Ramos (cell line): ENCODE measurements around the gene EYS.
"Not testable (repeated sequence)": the region's sequence is repeated elsewhere in the genome, so short reads cannot be mapped to it uniquely, and the experiment has no call there.

Source experiments
- in situ Hi-C: fragments of 300-500 bp; cut with MboI; formaldehyde crosslinking; loops from one replicate; pipeline ENCODE4 v1.14.3; 2022; ENCODE audit warnings: low sequenced_read_pairs; ENCODE audit not compliant: unreplicated experiment

Gene EYS

DNA sequence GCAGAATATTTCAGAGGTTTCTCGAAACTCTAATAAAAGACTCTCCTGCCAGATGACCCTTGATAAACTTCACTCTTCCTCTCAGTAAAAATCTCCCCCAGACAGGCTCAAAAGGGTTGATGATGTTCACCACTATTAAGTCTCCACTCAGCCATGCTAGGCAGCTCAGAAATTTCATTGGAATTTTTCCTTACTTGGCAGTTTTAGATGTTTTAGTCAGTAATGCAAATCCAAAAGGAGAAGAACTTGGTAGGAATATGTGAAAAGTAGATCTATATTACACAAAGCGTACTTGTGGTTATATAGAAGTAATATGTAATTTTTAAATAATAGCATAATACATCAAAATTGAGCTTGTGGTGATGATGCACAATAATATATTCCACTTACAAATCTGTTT lies 1738.4 kb downstream of the EYS start:
- in situ Hi-C loops, result no loop called here

DNA sequence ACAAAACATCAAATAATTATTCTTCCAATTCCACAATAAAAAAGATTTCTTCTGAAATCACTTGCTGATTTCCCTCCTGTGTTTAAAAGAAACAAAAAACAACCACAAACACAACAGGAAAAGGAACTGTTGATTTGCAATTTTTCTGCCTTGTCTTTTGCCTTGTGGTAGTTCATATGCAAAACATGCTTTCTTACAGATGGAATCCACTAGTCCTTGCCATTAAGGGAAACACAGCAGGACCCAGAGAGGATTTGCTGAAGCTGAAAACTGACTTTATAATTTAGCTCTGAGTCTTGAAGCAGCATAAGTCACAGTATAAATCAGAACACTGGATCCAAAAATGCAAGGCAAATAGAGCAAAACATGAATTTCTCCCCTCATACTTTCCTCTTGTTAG lies 1742.7 kb downstream of the EYS start:
- in situ Hi-C loops, result no loop called here

DNA sequence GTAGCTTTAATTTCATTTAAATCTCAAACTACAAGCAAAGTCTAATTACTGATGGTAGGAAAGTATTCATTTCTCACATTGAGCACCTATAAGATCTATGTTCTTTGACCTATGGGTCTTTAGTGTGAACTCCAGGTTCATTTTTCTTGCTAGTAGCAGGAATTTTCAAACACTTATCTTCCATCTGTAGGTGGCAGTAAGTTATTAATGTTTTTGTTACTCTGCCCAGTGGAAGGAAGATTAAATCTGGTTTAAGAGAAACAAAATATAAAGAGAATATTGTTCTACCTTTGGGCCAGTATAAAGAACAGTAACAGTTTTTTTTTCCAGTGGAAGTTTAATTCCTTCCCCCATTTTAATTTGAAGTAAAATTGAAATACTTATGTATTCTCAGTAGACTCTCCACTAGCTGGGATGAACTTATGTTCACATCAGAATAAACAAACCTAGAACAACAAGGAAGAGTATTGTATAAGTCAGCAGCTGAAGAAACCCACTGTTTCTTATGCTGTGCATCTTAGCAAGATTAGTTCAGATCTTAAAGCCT lies 1743.2 kb downstream of the EYS start:
- in situ Hi-C loops, result no loop called here

DNA sequence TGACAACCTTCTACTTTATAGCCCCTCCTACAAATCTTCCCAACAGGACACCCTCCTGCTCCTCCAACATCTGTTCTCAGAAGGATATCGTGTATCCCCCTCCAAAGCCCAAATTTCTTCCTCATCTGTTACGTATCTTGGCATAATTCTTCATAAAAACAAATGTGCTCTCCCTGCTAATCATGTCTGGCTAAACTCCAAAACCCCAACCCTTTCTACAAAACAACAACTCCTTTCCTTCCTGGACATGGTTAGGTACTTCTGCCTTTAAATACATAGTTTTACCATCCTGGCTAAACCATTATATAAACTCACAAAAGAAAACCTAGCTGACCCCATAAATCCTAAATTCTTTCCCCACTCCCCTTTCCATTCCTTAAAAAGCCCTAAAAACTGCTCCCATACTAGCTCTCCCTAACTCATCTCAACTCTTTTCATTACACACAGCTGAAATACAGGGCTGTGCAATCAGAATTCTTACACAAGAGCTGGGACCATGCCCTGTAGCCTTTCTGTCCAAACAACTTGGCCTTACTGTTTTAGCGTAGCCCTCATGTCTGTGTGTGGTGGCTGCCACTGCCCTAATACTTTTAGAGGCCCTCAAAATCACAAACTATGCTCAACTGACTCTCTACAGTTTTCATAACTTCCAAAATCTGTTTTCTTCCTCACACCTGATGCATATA lies 1753.5 kb downstream of the EYS start:
- in situ Hi-C loops, result not testable (repeated sequence)

DNA sequence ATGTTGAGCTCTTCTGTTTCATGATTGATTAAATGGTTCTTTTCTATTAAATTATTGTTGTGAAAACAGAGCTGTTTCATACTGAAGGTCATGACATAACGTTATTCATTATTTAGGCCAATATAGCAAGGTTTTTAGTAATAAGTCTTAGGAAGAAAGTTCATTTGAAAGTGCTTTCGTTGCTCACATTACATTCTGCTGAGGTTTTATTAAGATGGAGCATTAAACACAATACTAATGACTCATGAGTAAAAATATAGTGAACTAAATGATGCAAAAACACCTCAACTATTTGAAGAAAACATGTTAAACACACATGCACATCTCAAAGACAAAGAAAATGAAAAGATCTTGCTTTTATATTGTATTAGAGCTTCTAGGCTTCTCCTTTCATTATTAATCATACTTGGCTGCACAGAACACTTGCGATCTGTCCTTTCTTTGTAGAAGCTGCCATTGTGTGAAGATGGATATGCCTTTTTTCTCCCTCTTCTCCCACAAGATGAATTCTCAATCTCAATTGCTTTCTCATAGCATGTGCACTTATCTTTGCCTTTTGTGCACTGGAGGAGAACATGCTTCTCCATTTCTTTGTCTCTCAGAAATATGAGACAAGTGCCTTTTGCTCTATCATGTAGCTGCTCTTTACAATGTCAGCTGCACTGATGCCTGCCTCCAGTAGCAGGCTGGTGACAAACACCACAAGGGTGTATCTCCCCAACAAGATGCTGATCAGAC lies 1759.1 kb downstream of the EYS start:
- in situ Hi-C loops, result no loop called here

DNA sequence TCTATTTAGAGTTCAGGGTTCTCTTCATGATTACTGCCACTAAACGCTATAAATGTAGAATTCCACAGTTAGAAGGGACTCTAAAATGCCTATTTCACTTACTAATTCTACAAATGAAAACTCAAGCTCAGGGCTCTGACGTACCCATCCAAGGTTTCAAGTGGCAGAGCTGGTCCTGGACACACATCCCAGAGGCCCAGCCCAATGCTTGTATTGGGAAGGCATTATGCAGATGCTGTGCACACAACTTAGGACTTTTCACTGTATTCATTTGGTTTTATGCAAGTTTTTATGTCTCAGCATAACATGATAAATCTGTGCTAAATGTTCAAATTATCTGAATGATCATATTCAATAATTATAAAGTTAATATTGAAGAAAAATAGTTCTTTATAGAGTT lies 1761.0 kb downstream of the EYS start:
- in situ Hi-C loops, result no loop called here

DNA sequence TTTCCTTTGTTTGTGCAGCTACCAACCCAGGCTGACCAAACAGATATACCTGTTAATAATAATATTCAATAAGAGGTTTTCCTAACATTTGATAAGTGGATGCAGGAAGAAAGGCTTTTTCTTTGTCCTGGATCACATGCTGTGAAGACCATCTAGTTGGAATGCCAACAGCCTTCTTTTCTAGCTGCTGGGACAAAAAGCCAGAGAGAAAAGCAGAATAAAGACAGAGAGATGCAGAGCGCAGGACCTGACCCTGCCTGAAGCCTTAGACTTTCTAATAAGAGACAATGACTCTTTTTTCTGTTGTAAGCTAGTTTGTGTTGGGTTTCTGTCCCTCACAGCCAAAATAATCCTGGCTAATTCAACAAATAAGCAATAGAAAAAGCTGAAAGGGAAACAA lies 1763.2 kb downstream of the EYS start:
- in situ Hi-C loops, result no loop called here

DNA sequence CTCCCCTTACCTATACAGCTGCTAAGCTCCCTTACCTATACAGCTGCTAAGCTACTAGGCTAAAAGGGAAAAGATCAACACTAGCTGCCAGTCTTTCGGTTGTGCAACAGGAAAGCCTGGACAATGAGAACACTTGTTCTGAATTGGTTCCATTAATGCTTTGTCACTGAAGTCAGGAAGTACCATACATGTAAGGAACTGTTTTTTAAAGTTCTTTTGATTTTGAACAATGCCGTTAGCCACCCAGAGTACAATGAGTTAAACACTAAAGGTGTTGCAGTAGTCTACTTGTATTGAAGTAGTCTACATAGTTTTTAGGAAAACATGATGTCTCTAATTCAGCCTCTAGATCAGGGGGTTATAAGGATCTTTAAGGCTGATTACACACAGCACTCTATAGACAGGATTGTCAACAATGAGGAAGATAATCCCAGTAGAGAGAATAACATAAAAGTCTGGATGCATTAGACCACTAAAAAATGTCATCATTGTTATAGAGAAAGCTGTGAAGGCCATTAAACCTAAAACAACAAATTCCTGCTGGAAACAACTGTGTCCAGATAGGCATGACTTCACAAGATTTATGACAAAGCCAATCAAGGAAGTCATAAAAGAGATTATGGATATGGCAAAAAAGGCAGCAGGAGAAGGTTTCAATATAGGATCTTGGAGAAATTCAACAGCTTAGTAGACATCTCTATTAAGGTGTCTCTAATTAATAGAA lies 1765.1 kb downstream of the EYS start:
- in situ Hi-C loops, result no loop called here

DNA sequence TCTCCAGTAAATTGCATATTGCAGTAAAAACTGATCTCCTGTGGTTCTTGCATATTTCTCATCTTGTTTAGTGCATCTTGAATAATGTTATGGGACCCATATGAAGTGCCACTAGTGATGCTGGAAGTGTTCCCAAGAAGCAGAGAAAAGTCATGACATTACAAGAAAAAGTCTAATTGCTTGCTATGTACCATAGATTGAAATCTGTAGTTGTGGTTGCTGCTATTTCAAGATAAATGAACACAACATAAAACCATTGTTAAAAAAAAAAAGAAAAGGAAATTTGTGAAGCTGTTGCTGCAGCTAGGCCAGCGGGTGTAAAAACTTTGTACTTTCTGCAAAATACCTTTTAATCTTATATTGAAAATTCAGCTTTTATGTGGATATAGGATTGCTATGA lies 1767.0 kb downstream of the EYS start:
- in situ Hi-C loops, result no loop called here

DNA sequence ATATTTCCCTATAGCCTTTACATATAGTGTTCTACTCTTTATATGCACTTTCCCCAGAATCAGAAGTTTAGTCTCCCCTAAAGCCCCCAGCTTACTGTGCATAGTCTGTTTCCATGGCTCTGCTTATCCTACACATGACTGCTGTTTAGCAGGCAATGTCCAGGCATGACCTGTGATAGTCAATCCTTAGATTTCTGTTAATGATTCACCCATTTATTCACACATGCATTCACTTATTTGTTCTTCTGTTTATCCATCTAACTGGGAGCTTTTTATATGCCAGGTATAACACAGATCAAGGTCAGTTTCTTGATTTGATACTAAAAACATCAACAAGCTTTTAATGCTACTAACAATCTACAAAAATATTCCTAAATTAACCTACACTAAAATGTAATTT lies 1770.6 kb downstream of the EYS start:
- in situ Hi-C loops, result no loop called here

DNA sequence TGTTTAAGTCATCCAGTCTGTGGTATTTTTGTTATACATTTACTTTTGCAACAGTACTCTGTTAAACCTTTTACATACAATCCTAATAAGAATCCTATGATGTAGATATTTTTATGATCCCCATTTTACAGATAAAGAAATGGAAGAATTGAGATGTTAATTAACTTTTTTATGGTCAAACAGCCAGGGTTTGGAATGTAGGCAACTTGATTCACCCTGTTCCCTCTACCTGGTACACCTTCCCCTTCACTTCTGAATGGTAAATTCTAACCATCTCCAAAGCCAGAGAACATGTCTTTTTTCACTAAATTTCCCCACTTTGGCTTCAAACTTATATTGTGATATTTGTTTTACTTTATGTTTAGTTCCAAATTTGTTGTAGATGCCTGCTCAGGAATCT lies 1771.3 kb downstream of the EYS start:
- in situ Hi-C loops, result no loop called here

DNA sequence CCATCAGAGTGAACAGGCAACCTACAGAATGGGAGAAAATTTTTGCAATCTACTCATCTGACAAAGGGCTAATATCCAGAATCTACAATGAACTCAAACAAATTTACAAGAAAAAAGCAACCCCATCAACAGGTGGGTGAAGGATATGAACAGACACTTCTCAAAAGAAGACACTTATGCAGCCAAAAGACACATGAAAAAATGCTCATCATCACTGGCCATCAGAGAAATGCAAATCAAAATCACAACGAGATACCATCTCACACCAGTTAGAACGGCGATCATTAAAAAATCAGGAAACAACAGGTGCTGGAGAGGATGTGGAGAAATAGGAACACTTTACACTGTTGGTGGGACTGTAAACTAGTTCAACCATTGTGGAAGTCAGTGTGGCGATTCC lies 1773.1 kb downstream of the EYS start:
- in situ Hi-C loops, result not testable (repeated sequence)

DNA sequence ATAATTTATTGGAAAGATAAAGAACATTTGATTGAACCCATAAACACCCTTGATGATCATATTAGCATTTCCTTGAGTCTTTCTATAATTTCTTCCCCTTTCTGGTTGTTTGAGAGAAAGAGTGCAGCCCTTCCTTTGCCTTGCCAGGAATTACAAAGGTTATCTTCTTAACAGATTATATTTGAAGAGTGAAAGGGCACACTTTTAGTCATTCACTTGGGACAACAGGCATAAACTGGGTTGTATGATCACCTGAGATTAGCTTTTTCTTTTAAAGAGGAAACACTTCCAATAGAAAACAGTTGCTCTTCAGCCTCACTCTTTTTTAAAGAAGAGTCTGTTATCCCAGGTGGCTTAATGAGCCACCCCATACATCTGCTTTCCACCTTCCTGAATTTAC lies 1776.2 kb downstream of the EYS start:
- in situ Hi-C loops, result no loop called here

DNA sequence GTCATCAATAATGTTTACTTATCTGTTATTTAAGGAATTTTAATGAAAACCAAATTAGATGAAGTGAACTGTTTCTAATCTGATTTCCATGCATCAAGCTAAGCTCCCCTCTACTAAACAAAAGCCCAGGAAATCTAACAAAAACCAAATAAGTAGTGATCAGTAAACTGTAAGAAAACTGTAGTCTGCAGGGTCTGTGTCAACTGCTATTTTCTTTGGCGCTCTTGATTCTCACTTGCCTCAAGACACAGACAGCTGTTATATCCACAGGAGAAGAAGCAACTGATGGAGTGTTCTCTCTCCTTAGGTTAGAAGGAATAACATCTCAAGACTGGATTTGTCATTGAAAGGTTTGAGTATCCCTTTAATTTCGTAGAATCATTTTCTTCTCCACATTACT lies 1777.9 kb downstream of the EYS start:
- in situ Hi-C loops, result no loop called here

DNA sequence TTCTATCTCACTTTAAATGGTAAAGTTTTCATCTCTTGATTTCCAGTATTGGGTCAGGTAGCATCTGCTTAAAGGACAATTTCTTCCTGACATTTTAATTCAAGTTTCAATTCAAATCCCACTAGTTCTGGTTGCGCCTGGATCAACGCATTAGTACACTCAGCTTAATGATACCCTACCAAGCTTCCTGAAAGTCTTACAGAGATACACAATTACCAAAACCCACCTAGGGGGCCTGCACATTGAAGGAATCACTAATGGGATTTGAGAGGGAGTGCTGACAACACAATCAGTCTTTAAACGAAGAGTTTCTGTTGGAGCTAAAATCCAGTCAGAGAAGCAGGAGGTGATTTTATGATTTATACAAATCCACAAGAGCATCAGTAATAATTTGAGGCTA lies 1778.4 kb downstream of the EYS start:
- in situ Hi-C loops, result no loop called here

DNA sequence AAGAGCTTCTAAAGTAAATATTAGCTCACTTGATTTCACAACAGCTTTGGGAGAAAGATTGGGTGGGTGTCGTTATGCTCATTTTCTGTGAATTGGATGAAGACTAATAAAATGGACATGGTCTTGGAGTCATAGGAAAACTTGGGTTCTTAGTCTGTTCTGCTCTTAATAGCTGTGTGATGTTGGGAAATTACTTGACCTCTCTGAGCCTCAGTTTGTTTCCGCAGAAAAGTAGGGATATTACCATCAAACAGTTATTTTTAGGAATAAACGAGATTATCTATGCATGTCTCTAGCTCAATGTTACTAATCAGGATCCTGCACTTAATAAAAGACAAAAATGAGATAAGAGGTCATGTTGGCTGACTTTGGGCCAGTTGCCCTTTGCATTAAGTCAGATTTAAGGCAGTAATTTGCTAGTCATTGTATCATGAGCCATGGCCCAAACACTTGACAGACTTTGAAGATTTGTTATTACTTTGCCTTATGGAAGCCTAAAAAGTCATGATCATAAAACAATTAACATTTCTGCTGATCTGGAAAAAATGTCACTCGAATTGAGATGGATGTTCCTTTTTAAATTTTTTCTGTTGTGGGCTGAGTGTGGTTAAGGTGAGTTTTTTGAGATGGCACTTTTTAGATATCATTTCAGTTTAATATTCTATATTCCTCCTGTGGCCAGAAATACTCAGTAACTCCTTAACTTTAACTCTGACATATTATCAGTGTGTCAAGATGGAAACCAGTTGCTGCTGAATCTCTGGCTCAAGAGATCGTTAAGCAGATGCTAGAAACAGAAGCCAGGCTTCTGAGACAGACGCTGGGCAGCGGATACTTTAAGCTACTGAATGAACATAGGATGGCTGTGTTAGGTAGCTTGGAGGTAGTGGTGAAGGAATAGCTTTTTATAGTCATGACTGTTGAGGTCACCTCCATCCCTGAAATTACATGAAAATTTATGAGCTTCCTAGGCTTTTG lies 1779.8 kb downstream of the EYS start:
- in situ Hi-C loops, result no loop called here

DNA sequence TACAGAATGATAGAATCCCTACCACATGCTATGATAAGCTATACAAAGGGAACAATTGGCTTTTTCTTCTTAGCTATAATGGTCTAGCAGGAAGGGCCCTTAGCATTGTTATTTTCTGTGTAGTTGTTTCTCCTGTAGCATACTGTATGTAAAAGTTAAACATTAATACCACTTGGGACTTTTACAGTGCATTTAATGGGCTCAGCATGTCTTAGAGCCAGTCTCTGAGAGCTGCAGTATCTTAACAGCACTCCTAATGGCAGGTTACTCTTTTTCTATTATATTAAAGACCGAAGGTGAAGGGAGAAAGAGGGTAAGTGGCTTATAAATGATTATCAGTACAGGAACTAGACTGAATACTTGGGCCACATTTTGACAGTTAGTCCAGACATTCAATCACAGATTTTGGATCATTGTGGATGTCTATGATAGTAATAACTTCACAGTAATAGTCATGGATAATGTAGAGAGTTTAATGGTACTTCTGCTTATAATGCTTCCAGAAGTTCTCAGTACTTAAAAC lies 1780.7 kb downstream of the EYS start:
- in situ Hi-C loops, result no loop called here

DNA sequence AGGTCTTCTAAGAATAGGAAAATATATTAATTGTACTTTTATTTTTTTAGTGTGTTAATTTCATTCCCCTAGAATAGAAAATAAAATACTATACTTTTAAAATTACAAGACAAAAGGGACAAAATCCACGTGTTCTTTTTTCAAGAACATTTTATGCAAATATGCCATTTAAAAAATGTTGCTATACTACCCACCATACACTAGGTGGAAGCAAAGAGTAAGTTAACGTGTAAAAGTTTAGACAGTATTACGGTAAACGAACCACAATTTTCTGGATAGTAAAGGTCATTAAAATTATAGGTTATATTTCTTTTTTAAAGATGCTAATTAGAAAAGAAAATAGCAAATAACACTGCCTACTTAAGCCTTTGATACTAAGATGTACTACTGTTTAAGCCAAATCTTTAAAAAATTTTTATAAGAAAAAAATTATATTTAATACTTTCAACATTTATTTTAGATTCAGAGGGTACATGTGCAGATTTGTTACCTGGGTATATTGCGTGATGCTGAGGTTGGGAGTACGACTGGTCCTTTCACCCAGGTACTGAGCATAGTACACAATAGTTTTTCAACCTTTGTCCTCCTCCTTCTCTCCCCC lies 1783.8 kb downstream of the EYS start:
- in situ Hi-C loops, result loop anchor here (25.0 kb wide), 1 partner anchor 414 kb away; no protein-coding TSS in a partner anchor

DNA sequence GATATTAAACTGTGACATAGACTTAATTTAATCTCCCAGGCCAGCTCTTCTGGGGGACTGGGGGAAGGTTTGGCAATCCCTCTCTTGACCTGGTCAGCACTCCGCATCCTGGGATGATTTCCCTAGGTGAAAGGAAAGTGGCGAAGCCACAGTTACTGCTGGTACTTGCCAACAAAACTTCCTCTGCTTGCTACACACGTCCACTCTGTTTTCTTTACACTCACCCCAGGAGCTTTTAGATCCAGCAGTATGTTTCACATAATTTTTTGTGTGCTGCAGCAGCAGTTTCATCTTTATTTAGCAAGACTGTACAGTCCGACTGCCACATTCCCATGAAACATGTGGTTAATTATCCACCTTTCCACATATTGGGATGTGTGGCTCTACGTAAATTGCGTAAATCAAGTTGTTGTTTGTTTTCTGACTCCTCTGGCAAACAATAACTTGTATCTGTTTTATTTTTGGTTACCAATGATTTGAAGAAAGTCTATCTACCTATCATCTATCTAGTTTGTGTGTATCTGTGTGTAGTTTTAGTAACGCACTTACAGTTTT lies 1787.4 kb downstream of the EYS start:
- in situ Hi-C loops, result loop anchor here (25.0 kb wide), 1 partner anchor 418 kb away; no protein-coding TSS in a partner anchor
